HUES48 (cell line): ENCODE results near the gene CFAP97D2.
"Not testable (repeated sequence)": the region's sequence is repeated elsewhere in the genome, so short reads cannot be mapped to it uniquely, and the experiment has no call there.

Experiments
- H3K27ac ChIP-seq: one replicate; pipeline ENCODE4 v1.7.0; 2013; ENCODE audit warnings: low read depth, low read length, inconsistent platforms
- H3K27me3 ChIP-seq: 2 replicates; pipeline ENCODE4 v1.6.1; 2013; ENCODE audit warnings: mild to moderate bottlenecking, low read length; ENCODE audit not compliant: control insufficient read depth, insufficient read depth
- H3K36me3 ChIP-seq: 2 replicates; pipeline ENCODE4 v1.6.1; 2013; ENCODE audit warnings: low read length; ENCODE audit not compliant: control insufficient read depth, insufficient read depth
- H3K4me1 ChIP-seq: 2 replicates; pipeline ENCODE4 v1.6.1; 2013; ENCODE audit warnings: mild to moderate bottlenecking, low read length; ENCODE audit not compliant: control insufficient read depth, insufficient read depth
- H3K4me3 ChIP-seq: 2 replicates; pipeline ENCODE4 v1.5.1; 2013; ENCODE audit warnings: mild to moderate bottlenecking, low read depth, low read length
- H3K9ac ChIP-seq: 2 replicates; pipeline ENCODE4 v1.6.1; 2013; ENCODE audit warnings: mild to moderate bottlenecking, low read depth, low read length, moderate library complexity
- H3K9me3 ChIP-seq: 2 replicates; pipeline ENCODE4 v1.6.1; 2013; ENCODE audit warnings: low read length; ENCODE audit not compliant: control insufficient read depth, insufficient read depth

CFAP97D2 gene

GRCh38 chr13:114164053-114164452 lies 15.0 kb upstream of the CFAP97D2 start:
- no peak overlapping the region for H3K27ac ChIP-seq
- no peak overlapping the region for H3K4me3 ChIP-seq
- H3K27me3 ChIP-seq = no peaks in the 10 kb centered on the region
- H3K9me3 ChIP-seq = no peaks in the 10 kb centered on the region
- no peaks in the 10 kb centered on the region for H3K36me3 ChIP-seq
- H3K9ac ChIP-seq = no peak overlapping the region
- no peaks in the 10 kb centered on the region for H3K4me1 ChIP-seq

- no peaks in the 10 kb centered on the region for H3K4me1 ChIP-seq
- H3K27me3 ChIP-seq = no peaks in the 10 kb centered on the region
- H3K27ac ChIP-seq = no peak overlapping the region
- no peak overlapping the region for H3K9ac ChIP-seq
- H3K4me3 ChIP-seq = no peak overlapping the region
- H3K9me3 ChIP-seq = no peaks in the 10 kb centered on the region
- H3K36me3 ChIP-seq = no peaks in the 10 kb centered on the region
Observed at GRCh38 chr13:114164681-114165429, 14.2 kb upstream of the CFAP97D2 start.

- Histone ChIP-seq H3K9ac (no peak overlapping the region), H3K9me3 (no peaks in the 10 kb centered on the region), H3K27me3 (no peaks in the 10 kb centered on the region), H3K36me3 (no peaks in the 10 kb centered on the region), H3K27ac (no peak overlapping the region), H3K4me3 (no peak overlapping the region), H3K4me1 (no peaks in the 10 kb centered on the region)
Observed at GRCh38 chr13:114166381-114167131, 12.5 kb upstream of the CFAP97D2 start.

- Histone ChIP-seq H3K9me3 (no peaks in the 10 kb centered on the region), H3K4me1 (no peaks in the 10 kb centered on the region), H3K9ac (no peak overlapping the region), H3K4me3 (no peak overlapping the region), H3K36me3 (no peaks in the 10 kb centered on the region), H3K27ac (no peak overlapping the region), H3K27me3 (no peaks in the 10 kb centered on the region)
Observed at GRCh38 chr13:114167426-114167825, 11.6 kb upstream of the CFAP97D2 start.

GRCh38 chr13:114167885-114168284 lies 11.2 kb upstream of the CFAP97D2 start:
- no peaks in the 10 kb centered on the region for H3K9me3 ChIP-seq
- no peaks in the 10 kb centered on the region for H3K36me3 ChIP-seq
- no peak overlapping the region for H3K9ac ChIP-seq
- no peak overlapping the region for H3K4me3 ChIP-seq
- H3K4me1 ChIP-seq = no peaks in the 10 kb centered on the region
- H3K27me3 ChIP-seq = no peaks in the 10 kb centered on the region
- no peak overlapping the region for H3K27ac ChIP-seq

DNA sequence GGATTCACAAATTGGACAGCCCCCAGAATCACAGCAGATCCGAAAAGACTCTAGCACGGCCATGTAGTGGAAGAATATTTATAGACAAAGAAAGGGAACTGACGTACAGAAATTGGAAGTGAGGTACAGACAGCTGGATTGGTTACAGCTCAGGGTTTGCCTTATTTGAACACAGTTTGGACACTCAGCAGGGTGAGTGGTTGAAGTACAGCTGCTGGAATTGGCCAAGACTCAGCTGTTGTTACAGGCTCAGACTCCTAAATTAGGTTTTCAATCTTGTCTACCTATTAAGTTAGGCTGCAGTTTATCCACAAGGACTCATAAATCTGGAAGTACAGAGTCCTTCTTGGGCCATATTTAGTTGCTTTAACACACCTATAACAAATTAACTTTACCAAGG lies 5.8 kb upstream of the CFAP97D2 start:
- H3K4me1 ChIP-seq = no peaks in the 10 kb centered on the region
- H3K27ac ChIP-seq = no peak overlapping the region
- H3K36me3 ChIP-seq = no peaks in the 10 kb centered on the region
- no peaks in the 10 kb centered on the region for H3K27me3 ChIP-seq
- H3K9ac ChIP-seq = no peak overlapping the region
- H3K4me3 ChIP-seq = no peak overlapping the region
- no peaks in the 10 kb centered on the region for H3K9me3 ChIP-seq

- Histone ChIP-seq H3K27me3 (no peaks in the 10 kb centered on the region), H3K36me3 (no peaks in the 10 kb centered on the region), H3K9ac (no peak overlapping the region), H3K9me3 (no peaks in the 10 kb centered on the region), H3K4me1 (no peaks in the 10 kb centered on the region), H3K4me3 (no peak overlapping the region), H3K27ac (no peak overlapping the region)
Observed at GRCh38 chr13:114173745-114174144, 5.3 kb upstream of the CFAP97D2 start.

DNA sequence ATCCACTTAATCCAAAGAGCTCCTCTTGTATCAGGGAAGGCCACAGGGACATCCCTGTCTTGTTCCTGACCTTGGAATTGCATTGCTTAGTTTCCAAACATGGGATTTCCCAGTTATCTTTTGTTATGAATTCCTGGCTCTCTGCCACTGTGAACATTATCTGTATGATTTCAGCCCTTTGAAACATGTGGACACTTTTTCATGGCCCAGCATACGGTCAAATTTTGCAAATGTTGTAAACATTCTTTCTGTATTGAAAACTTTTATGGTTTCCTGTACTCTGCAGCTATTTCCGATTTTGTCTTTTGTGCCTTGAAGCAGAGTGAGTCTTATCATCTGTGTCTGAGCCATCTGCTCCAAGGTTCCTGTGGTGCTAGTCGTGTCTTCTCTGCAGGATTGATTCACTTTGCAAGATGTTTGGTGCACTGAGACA lies 4.5 kb upstream of the CFAP97D2 start:
- Histone ChIP-seq H3K9ac (no peak overlapping the region), H3K27ac (no peak overlapping the region), H3K4me1 (no peaks in the 10 kb centered on the region), H3K4me3 (no peak overlapping the region), H3K27me3 (no peaks in the 10 kb centered on the region), H3K9me3 (no peaks in the 10 kb centered on the region), H3K36me3 (no peaks in the 10 kb centered on the region)

- H3K9ac ChIP-seq, H3K27me3 ChIP-seq, H3K36me3 ChIP-seq, H3K4me1 ChIP-seq, H3K27ac ChIP-seq, H3K9me3 ChIP-seq, H3K4me3 ChIP-seq: not testable (repeated sequence)
Observed at GRCh38 chr13:114176359-114176902, 2.6 kb upstream of the CFAP97D2 start.

DNA sequence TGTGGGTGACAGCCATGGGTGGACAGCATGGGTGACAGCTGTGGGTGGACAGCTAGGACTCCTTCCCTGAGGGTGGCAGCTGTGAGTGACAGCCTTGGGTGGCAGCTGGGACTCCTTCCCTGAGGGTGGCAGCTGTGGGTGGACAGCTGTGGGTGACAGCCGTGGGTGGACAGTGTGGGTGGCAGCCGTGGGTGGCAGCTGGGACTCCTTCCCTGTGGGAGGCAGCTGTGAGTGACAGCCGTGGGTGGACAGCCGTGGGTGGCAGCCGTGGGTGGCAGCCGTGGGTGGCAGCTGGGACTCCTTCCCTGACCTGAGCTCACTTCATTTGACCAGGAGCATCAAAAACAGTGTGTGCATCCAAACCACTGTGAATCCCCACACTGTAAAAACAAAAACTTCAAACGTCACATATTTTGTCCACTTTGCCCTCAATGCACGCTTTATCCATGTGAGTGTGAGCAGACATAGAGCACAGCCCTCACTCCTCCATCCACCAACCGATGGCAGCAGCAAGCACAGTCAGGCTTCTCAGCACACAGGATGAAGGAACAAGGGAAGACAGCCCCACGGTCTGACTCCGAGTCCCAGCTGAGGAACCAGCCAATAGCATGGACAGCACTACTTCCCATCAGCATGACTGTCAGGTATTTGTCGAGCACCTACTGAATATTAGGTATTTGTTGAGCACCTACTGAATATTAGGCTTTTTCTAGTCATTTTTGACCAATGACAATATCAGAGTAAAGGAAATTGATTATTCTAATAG lies 1.6 kb upstream of the CFAP97D2 start:
- H3K4me3 ChIP-seq = no peak overlapping the region
- no peaks in the 10 kb centered on the region for H3K4me1 ChIP-seq
- H3K27ac ChIP-seq = no peak overlapping the region
- no peaks in the 10 kb centered on the region for H3K9me3 ChIP-seq
- no peaks in the 10 kb centered on the region for H3K36me3 ChIP-seq
- H3K27me3 ChIP-seq = no peaks in the 10 kb centered on the region
- H3K9ac ChIP-seq = no peak overlapping the region
